HepG2 (cell line): ENCODE measurements around the gene ZNF25. TPM values are rescaled to one million over a fixed set of nuclear protein-coding genes. Genes with fewer than 3 reads are reported as not detected.

ENCODE experiments used
- CHD2 ChIP-seq: IDR thresholded peaks from 2 replicates; pipeline ENCODE4 v1.6.1; 2011; ENCODE audit warnings: low read depth, low read length, improper control_type of control experiment
- FOXA3 ChIP-seq: IDR thresholded peaks from 2 replicates; pipeline ENCODE4 v1.6.1; 2016; ENCODE audit warnings: missing genetic modification reagents, missing compliant biosample characterization
- GZF1 ChIP-seq: sonication (generic); formaldehyde crosslinking; IDR thresholded peaks from 2 replicates; pipeline ENCODE4 v1.5.1; 2020; ENCODE audit warnings: mild to moderate bottlenecking, missing genetic modification reagents
- HHEX ChIP-seq: IDR thresholded peaks from 2 replicates; pipeline ENCODE4 v1.6.1; 2016; ENCODE audit warnings: control low read depth
- IKZF4 ChIP-seq: sonication (generic); formaldehyde crosslinking; IDR thresholded peaks from 2 replicates; pipeline ENCODE4 v1.5.1; 2020; ENCODE audit warnings: borderline replicate concordance, mild to moderate bottlenecking, low read depth, missing genetic modification reagents; ENCODE audit errors: not compliant biosample characterization
- NBN ChIP-seq: fragments of 450-650 bp; conservative IDR thresholded peaks from 2 replicates; pipeline ENCODE4 v1.6.1; 2017
- NRL ChIP-seq: sonication (generic); formaldehyde crosslinking; IDR thresholded peaks from 2 replicates; pipeline ENCODE4 v1.5.0; 2020; ENCODE audit warnings: missing genetic modification reagents, mild to moderate bottlenecking, moderate library complexity, borderline replicate concordance
- PCBP1 ChIP-seq: fragments of 200-400 bp; formaldehyde crosslinking; IDR thresholded peaks from 2 replicates; pipeline ENCODE4 v1.6.1; 2017; ENCODE audit warnings: mild to moderate bottlenecking, low read depth, low read length, borderline replicate concordance
- SNRNP70 ChIP-seq: fragments of 200-400 bp; formaldehyde crosslinking; IDR thresholded peaks from 2 replicates; pipeline ENCODE4 v1.6.1; 2017; ENCODE audit warnings: mild to moderate bottlenecking, low read depth, low read length, moderate library complexity
- ZBED4 ChIP-seq: sonication (generic); formaldehyde crosslinking; IDR thresholded peaks from 2 replicates; pipeline ENCODE4 v1.4.0; 2020; ENCODE audit warnings: missing genetic modification reagents, borderline replicate concordance
- ZNF138 ChIP-seq: sonication (generic); formaldehyde crosslinking; IDR thresholded peaks from 2 replicates; pipeline ENCODE4 v1.5.0; 2020; ENCODE audit warnings: mild to moderate bottlenecking, low read depth, missing genetic modification reagents
- ZNF256 ChIP-seq: sonication (generic); formaldehyde crosslinking; conservative IDR thresholded peaks from 2 replicates; pipeline ENCODE4 v1.4.0; 2020; ENCODE audit warnings: missing genetic modification reagents
- ZNF510 ChIP-seq: sonication (generic); formaldehyde crosslinking; IDR thresholded peaks from 2 replicates; pipeline ENCODE4 v1.4.0; 2020; ENCODE audit warnings: low read depth, mild to moderate bottlenecking, missing genetic modification reagents
- polyA plus RNA-seq, 8 experiments: library from polyadenylated mRNA; depleted of rRNA in 3 of 8; stranded (reverse) in 7 of 8; unstranded in 1 of 8; fragments of >200 nt; fragmentation: Illumina TruSeq in 4 of 8; extraction: Trizol in 4 of 8; gene quantifications; 2 replicates each; pipeline versions ENCODE4 v1.2.1 to v1.2.3, GENCODE V29; 2011 to 2016; ENCODE audit warnings: low read depth in 4 of 8, missing spikeins in 1 of 8, mixed read lengths in 1 of 8; ENCODE audit not compliant: insufficient read depth in 1 of 8
- total RNA-seq, 5 experiments: library from RNA; depleted of rRNA; stranded (reverse); fragments of >200 nt; fragmentation: Illumina TruSeq; extraction: Trizol; gene quantifications; 2 replicates each; pipeline ENCODE4 v1.2.3, GENCODE V29; 2016; ENCODE audit warnings: low read depth in 1 of 5
- TF ChIP-seq, protein P1 (sequence below): sonication (generic); formaldehyde crosslinking; IDR thresholded peaks from 2 replicates; pipeline ENCODE4 v1.4.0; 2020; ENCODE audit warnings: missing genetic modification reagents
- TF ChIP-seq, protein P2 (sequence below): sonication (generic); formaldehyde crosslinking; IDR thresholded peaks from 2 replicates; pipeline ENCODE4 v1.5.0; 2020; ENCODE audit warnings: mild to moderate bottlenecking, missing genetic modification reagents
- TF ChIP-seq, protein P3 (sequence below): sonication (generic); formaldehyde crosslinking; IDR thresholded peaks from 2 replicates; pipeline ENCODE4 v1.4.0; 2020; ENCODE audit warnings: low read depth, missing genetic modification reagents

The ZNF25 gene
- total and polyA plus RNA-seq, 2 of the 13 experiments (the other 11 are each of a cell fraction or from before 2014, with no cell fraction given): 1.4 to 1.5 TPM

DNA sequence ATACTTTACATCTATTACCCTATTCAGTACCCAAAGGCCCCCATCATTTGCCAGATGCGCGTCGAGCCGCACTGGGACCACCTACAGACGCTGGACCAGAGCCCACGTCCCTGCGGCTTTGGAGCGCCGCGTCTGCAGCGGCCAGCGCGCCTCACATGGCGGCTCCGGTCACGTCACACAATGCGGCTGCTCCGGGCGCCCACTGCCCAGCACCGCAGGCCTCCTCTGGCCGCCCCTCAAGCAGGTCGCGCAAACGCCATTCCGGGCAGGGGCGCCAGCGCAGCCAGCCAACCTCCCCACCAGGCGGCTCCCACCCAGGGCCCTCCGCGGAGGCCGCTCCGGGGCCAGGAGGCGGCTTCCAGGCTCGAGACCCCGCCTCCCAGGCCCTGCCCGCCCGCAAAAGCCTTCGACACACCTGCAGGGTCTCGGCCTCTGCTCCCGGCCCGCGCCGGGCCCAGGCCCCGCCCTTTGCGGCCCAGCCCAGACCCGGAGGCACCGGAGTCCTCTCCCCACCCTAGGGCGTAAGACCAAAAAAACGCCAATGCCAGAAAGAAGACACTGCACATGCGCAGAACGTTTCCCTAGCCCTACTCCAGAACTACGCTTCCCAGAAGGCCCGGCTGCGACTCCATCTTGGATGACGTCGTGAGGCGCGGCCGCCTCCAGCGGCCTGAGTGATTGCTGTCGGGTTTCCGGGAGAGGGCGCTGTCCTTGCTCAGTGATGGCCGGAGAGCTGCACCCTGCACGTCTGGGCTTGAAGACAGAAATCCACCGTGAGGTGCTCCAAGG is at the start of gene ZNF25 (continued):
- TF ChIP-seq, protein P1, sequence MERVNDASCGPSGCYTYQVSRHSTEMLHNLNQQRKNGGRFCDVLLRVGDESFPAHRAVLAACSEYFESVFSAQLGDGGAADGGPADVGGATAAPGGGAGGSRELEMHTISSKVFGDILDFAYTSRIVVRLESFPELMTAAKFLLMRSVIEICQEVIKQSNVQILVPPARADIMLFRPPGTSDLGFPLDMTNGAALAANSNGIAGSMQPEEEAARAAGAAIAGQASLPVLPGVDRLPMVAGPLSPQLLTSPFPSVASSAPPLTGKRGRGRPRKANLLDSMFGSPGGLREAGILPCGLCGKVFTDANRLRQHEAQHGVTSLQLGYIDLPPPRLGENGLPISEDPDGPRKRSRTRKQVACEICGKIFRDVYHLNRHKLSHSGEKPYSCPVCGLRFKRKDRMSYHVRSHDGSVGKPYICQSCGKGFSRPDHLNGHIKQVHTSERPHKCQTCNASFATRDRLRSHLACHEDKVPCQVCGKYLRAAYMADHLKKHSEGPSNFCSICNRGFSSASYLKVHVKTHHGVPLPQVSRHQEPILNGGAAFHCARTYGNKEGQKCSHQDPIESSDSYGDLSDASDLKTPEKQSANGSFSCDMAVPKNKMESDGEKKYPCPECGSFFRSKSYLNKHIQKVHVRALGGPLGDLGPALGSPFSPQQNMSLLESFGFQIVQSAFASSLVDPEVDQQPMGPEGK (CRISPR knock-in tag): peak; percentile 57; the same call in 1 of the 2 replicates
- TF ChIP-seq ZNF256 (CRISPR knock-in tag): no peak; the same call in 1 of the 2 replicates
- TF ChIP-seq IKZF4 (CRISPR knock-in tag): no peak
- TF ChIP-seq HHEX (CRISPR knock-in tag): no peak
- TF ChIP-seq NBN: no peak
- TF ChIP-seq PCBP1: 0 out of 2 replicates have a peak, but pooled peaks have one; percentile 52
- peak; percentile 80; the same call in 1 of the 2 replicates for TF ChIP-seq ZNF510 (CRISPR knock-in tag)
- TF ChIP-seq GZF1 (CRISPR knock-in tag): no peak
- no peak for TF ChIP-seq CHD2
- TF ChIP-seq, protein P2, sequence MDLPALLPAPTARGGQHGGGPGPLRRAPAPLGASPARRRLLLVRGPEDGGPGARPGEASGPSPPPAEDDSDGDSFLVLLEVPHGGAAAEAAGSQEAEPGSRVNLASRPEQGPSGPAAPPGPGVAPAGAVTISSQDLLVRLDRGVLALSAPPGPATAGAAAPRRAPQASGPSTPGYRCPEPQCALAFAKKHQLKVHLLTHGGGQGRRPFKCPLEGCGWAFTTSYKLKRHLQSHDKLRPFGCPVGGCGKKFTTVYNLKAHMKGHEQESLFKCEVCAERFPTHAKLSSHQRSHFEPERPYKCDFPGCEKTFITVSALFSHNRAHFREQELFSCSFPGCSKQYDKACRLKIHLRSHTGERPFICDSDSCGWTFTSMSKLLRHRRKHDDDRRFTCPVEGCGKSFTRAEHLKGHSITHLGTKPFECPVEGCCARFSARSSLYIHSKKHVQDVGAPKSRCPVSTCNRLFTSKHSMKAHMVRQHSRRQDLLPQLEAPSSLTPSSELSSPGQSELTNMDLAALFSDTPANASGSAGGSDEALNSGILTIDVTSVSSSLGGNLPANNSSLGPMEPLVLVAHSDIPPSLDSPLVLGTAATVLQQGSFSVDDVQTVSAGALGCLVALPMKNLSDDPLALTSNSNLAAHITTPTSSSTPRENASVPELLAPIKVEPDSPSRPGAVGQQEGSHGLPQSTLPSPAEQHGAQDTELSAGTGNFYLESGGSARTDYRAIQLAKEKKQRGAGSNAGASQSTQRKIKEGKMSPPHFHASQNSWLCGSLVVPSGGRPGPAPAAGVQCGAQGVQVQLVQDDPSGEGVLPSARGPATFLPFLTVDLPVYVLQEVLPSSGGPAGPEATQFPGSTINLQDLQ (CRISPR knock-in tag): peak; percentile 81; the same call in 1 of the 2 replicates
- TF ChIP-seq ZBED4 (CRISPR knock-in tag): peak; percentile 99
- no peak for TF ChIP-seq SNRNP70
- peak; percentile 81; the same call in 1 of the 2 replicates for TF ChIP-seq ZNF138
- TF ChIP-seq NRL: peak; percentile 81; the same call in 1 of the 2 replicates
- TF ChIP-seq, protein P3, sequence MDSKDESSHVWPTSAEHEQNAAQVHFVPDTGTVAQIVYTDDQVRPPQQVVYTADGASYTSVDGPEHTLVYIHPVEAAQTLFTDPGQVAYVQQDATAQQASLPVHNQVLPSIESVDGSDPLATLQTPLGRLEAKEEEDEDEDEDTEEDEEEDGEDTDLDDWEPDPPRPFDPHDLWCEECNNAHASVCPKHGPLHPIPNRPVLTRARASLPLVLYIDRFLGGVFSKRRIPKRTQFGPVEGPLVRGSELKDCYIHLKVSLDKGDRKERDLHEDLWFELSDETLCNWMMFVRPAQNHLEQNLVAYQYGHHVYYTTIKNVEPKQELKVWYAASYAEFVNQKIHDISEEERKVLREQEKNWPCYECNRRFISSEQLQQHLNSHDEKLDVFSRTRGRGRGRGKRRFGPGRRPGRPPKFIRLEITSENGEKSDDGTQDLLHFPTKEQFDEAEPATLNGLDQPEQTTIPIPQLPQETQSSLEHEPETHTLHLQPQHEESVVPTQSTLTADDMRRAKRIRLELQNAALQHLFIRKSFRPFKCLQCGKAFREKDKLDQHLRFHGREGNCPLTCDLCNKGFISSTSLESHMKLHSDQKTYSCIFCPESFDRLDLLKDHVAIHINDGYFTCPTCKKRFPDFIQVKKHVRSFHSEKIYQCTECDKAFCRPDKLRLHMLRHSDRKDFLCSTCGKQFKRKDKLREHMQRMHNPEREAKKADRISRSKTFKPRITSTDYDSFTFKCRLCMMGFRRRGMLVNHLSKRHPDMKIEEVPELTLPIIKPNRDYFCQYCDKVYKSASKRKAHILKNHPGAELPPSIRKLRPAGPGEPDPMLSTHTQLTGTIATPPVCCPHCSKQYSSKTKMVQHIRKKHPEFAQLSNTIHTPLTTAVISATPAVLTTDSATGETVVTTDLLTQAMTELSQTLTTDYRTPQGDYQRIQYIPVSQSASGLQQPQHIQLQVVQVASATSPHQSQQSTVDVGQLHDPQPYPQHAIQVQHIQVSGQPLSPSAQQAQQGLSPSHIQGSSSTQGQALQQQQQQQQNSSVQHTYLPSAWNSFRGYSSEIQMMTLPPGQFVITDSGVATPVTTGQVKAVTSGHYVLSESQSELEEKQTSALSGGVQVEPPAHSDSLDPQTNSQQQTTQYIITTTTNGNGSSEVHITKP (CRISPR knock-in tag): peak; percentile 53; the same call in 1 of the 2 replicates
- TF ChIP-seq FOXA3: 0 out of 2 replicates have a peak, but pooled peaks have one; percentile 37
